Measurements from ENCODE around the gene ATF1.
A peak's percentile ranks its signal among the peaks of the same experiment; 100 is the strongest.

ATF1 gene

DNA sequence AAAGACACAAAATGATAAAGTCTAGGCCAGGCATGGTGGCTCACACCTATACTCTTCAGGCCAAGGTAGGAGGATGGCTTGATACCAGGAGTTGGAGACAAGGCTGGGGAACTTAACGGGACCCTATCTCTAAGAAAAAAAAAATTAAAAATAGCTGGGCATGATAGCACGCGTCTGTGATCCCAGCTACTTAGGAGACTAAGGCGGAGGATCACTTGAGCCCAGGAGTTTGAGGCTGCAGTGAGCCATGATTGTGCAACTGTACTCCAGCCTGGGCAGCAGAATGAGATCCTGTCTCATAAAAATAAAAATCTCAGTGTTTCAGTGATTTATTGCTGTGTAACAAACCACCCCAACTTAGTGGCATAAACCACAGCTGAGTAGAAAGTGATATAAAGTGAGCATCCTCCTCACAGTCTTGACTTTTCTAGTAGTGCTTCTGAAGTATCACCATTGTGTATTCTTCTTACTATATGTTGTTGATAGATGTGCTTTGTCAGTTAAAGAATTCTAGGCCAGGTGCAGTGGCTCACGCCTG lies 10.6 kb upstream of the ATF1 start:
- DNase-seq = no peak

DNA sequence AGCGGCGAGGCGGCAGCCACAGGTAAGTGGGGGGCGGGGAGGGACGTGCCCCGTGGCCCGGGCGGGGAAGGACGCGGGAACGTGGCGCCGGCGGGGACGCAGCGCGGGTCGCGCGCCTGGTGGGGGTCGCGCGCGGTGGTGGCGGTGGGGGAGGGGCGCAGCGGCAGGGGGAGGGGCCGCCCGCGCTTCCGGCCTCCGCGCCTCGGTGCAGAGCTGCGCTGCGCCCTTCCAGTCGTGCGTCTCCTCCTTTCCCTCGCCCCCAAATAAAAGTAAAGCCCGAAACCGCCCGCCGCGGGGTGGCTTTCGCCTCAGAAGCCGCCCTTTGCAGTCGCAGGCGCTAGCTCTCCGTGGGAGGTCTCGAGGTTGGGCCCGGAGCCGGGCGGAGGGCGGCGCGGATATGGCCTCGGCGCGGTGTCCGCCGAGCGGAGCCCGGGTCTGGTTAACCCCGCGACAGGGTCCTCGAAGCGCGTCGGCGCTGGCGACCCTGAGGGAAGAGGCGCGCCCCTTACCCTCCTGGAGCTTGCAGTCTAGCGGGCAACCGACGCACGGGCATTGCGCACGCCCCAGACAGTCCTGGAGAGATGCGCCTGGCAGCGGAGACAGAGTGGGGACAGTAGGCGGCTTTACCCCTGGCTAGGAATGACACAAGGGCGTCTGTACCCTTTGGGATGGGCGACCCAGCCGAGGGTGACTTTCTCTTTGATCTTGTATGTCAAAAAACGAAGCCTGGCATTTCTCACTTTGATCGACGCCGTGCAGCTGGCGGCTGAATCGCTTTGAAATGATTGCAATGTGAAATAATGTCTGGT lies 589 bp downstream of the ATF1 start:
- DNase-seq = peak; percentile 80

DNA sequence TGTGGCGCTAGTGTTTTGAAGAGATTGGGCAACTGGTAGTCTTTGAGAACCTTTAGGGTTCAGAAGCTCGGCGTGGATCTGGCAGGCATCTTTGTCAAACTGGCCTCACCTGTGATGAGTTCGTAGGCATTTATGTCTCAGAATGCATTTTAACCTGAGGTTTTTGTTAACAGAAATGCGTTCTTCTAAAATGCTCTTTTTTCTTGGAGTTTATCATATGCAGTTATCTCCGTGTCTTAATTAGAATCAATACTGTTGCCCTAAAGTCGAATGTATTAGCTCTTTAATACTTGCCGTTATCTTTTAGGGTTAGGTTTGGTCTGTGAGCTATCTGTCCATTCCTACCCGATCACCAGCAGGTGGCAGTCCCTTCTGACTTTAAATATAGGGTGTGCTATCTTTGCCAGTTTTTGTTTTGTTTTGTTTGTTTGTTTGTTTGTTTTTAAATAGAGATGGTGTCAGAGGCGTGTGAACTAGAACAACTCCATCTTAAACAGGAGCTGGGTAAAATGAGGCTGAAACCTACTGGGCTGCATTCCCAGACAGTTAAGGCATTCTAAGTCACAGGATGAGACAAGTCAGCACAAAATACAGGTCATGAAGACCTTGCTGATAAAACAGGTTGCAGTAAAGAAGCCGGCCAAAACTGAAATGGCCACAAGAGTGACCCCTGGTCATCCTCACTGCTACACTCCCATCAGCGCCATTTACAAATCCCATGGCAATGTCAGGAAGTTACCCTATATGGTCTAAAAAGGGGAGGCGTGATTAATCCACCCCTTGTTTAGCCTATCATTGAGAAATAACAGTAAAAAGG lies 1.4 kb downstream of the ATF1 start:
- peak; percentile 56 for DNase-seq

DNA sequence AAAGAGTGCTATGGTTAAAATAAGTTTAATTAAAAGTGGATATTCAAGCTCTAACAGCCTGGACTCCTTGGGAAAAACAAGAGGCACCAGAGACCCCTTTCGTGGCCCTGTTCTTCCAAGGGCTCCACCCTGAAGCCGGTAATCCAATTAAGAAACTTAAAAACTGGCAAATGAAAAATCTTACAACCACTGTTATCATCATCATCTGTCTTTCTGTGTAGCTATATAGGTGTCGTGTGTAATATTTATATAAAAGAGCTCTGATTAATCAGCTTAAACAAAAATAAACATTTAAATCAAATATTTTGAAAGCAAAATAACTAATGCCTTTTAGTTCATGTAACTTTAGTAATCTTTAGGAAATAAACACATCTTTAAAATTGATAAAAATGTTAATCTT lies 4.5 kb downstream of the ATF1 start:
- no peak for DNase-seq

DNA sequence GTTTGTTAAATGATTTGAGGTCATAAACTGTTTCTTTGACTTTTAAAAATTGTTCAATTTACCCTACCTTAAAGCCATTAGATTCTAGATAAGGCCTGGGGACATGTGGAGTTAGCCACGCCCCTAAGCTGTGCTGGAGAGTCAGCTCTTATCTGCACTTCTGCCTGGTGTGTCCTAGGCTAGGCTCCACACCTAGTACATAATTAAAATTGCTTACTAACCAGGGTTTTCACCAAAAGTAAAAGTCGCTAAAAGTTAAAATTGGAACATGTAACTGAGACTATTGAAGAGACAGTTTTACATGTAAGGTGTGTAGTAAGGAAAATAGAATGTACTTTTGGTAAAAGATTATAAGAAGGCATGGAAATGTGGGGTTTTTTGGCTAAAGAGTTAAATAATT lies 4.9 kb downstream of the ATF1 start:
- DNase-seq = peak; percentile 23

DNA sequence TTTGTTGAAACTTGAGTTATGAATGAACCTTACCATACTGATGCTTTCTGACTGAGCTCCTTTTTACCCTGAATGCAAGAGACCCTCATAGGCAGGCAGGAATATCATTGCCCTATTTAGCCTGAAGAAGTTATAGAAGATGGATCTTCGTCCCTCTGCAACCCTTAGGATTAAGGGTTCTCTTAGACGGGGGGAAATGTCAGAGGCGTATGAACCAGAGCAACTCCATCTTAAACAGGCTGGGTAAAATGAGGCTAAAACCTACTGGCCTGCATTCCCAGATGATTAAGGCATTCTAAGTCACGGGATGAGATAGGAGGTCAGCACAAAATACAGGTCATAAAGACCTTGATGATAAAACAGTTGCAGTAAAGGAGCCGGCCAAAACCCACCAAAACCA lies 7.5 kb downstream of the ATF1 start:
- no peak for DNase-seq

DNA sequence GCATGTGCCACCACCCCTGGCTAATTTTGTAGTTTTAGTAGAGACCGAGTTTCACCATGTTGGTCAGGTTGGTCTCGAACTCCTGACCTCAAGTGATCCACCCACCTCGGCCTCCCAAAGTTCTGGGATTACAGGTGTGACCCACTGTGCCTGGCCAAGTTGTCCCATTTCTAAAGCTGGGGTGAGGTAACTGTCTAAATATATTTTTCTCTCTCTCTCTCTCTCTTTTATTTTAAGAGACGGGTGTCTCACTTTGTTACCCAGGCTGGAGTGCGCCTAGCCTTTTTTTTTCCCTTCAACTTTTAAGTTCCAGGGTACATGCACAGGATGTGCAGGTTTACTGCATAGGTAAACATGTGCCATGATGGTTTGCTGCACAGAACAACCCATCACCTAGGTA lies 8.6 kb downstream of the ATF1 start:
- DNase-seq = no peak

DNA sequence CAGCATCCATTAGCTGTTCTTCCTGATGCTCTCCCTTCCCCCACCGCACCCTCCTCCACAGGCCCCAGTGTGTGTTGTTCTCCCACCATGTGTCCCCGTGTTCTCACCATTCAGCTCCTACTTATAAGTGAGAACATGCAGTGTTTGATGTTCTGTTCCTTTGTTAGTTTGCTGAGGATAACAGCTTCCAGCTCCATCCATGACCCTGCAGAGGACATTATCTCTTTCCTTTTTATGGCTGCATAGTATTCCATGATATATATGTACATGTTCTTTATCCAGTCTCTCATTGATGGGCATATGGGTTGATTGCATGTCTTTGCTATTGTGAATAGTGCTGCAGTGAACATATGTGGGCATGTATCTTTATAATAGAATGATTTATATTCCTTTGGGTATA lies 9.0 kb downstream of the ATF1 start:
- no peak for DNase-seq

DNA sequence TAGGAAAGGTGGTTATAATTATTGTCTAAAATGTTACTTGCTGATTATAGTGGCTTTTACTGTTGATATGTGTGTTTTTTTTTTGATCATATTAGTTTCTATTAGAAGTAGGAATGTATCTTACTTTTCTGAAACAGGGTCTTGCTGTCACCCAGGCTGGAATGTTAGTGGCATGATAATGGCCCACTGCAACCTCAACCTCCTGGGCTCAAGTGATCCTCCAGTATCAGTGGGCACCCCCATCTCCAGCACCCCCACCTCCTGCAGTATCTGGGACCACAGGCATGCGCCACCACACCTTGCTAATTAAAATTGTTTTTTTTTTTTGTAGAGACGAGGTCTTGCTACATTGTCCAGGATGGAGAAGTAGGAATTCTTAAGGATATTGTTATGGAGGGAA lies 11.3 kb downstream of the ATF1 start:
- no peak for DNase-seq

DNA sequence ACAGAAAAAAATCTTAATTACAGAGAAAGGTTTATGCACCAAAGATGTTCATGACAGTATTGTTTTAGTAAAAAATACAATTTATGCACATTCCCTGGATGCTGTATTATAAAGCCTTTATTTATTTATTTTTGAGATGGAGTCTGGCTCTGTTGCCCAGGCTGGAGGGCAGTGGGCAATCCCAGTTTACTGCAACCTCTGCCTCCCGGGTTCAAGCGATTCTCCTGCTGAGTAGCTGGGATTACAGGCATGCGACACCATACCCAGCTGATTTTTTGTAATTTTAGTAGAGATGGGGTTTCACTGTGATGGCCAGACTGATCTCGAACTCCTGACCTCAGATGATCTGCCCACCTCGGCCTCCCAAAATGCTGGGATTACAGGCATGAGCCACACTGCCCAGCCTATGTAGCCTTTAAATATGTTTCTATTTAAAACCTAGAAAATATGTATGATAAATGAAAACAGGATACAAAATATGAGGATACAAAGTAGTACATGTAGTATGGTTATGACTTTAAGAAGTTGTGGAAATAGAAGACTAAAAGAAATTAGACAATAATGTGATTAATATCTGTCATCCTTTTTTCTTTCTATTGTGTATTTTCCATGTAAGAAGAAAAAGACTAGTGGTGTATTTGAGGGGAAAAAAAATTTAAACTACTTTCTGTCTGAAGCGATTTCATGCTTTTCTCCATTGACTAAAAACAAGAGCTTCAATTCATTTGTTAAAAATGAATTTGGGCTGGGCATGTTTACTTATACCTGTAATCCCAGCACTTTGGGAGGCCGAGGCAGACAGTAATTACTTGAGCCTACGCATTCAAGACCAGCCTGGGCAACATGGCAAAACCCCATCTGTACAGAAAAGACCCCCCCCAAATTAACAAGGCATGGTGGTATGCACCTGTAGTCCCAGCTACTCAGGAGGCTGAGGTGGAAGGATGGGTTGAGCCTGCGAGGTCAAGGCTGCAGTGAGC lies 13.1 kb downstream of the ATF1 start:
- DNase-seq = no peak

DNA sequence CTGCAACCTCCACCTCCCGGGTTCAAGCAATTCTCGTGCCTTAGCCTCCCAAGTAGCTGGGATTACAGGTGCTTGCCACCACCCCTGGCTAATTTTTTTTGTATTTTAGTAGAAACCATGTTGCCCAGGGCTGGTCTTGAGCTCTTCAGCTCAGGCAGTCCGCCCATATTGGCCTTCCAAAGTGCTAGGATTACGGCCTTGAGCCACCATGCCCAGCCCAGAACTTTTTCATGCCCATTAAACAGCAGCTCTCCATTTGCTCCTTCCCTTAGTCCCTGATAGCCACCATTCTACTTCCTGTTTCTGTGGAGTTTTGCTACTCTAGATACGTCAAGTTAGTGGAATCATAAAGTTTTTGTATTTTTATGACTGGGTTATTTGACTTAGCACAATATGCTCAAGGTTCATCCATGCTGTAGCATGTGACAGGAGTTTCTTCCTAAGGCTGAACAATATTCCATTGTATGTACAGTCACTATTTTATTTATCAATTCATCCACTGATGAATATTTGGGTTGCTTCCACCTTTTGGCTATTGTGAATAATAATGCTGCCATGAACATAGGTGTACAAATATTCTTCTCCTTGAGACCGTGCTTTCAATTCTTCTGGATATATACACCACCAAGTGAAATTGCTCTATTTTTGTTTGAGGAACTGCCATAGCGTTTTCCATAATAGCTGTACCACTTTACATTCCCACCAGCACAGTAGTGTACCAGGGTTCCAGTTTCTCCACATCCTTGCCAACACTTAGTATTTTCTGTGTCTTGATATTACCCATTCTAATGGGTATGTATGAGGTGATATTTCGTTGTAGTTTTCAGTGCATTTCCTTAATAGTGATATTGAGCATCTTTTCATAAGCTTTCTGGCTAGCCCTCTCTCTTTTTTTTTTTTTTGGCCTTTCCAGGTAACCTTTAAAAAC lies 15.0 kb downstream of the ATF1 start:
- DNase-seq = no peak

DNA sequence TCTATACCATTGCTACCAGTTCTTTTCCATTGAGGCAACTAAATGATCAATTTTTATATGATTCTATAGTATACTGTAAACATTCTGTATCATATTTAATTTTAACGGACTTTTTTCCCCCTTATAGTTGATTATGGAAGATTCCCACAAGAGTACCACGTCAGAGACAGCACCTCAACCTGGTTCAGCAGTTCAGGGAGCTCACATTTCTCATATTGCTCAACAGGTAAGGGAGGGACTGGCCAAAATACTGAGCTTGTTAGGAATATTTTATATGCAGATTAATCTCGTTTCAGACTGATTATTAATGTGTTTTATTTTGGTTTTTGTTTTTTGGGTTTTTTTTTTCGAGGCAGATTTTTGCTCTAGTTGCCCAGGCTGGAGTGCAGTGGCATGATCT lies 16.1 kb downstream of the ATF1 start:
- no peak for DNase-seq

DNA sequence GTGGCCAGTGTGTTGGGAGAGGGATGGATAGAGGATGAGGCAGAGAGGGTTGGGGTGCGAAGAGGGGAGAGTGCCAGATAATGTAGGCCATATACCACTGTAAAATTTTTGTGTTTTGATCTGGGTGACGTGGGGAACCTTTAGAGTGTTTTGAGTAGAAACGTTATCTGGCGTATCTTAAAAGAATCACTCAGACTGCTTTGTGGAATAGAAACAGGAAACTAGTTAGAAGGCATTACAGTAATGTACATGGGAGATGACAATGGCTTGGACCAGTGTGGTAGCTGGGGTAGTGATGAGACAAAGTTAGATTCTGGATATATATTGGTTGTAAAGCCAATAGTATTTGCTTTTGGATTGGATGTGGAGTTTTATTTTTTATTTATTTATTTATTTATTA lies 20.6 kb downstream of the ATF1 start:
- no peak for DNase-seq

DNA sequence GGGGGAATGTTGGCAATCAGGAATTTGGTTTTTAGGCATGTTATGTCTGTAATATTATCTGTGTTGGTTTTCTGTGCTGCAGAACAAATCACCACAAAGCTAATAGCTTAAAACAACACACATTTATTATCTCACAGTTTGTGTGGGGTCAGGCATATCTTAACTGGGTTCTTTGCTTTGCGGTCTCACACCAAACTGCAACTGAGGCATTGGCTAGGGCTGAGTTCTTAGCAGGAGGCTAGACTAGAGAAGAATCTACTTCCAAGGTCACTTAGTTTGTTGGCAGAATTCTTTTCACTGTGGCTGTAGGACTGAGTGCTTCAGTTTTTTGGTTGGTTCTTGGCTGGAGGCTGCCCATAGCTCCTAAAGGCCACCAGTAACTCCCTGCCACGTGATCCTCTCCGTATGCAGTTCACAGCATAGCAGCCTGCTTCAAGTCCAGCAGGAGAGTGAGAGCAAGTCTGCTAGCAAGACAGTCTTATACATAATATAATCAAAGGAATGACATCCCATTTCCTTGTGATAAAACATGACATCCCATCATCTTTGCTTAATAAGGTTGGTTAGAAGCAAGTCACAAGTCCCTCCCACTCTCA lies 21.6 kb downstream of the ATF1 start:
- DNase-seq = no peak

DNA sequence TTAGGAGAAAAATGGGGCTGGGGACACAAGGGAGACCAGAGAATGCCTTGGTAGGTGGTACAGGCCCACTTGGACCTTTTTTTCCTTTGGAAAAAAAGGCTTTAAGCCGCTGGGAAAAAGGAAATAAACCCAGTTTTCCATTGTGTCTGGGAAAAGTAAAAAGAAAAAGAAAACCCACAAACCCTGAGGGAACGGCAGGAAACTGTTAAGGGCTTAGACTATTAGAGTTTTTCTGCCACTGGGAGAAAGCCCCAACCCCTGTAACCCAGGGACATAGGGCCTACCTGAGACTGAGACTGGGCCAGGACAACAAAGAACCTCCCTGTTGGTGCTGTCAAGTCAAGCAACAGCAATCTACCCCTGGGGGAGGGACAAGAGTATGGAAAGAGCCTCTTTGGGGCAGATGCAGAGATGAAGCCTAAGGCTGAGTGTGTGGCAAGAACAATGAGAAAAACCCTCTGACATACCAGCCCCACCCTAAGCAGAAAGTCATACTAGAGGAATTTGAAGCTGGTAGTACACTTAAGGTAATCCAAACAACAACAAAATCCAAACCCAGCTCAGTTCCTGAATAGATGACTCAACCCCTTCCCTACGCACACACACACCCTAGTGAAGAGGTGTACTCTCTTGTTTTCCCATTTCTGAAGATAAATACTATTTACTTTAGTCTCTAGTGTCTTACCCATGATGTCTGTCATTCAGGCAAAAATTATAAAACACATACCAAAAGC lies 22.8 kb downstream of the ATF1 start:
- DNase-seq = no peak

DNA sequence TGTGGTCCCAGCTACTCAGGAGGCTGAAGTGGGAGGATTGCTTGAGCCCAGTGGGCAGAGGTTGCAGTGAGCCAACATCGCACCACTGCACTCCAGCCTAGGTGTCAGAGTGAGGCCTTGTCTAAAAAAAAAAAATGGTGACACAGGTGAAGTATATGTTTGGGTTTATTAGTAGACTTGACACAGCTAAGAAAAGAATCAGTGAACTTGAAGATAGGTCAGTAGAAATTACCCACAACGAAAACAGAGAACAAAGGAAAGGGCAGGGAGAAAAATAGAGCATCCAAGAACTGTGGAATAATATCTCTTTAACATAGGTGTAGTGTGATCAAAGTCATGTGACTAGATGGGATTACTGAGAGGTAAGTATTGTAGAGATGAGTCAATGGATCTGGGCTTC lies 23.7 kb downstream of the ATF1 start:
- DNase-seq = no peak

DNA sequence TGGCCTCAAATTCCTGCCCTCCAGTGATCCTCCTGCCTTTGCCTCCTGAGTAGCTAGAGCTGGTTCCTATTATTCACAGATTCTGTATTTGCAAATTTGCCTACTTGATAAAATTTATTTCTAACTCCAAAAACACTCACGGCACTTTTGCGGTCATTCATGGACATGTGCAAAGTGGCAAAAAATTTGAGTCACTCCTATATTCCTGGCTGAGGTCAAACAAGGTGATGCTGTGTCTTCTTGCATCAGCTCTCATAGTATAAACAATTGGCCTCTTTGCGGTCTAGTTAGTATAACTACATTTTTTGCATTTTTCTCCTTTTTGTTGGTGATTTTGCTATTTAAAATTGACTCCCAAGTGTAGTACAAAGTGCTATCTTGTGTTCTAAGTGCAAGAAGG lies 24.7 kb downstream of the ATF1 start:
- DNase-seq = no peak

DNA sequence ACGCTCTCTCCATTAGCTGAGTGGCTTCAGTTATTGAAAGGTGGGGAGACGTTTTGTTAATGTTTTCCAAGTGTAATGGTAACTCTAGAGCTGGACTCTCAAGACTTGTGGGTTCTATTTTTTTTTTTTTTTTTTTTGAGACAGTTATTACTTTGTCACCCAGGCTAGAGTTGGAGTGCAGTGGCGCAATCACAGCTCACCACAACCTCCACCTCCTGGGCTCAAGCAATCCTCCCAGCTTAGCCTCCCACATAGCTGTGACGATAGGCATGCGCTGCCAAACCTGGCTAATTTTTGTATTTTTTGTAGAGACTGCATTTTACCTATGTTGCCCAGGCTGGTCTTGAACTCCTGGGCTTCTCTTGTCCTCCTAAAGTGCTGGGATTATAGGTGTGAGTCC lies 26.2 kb downstream of the ATF1 start:
- DNase-seq = no peak

DNA sequence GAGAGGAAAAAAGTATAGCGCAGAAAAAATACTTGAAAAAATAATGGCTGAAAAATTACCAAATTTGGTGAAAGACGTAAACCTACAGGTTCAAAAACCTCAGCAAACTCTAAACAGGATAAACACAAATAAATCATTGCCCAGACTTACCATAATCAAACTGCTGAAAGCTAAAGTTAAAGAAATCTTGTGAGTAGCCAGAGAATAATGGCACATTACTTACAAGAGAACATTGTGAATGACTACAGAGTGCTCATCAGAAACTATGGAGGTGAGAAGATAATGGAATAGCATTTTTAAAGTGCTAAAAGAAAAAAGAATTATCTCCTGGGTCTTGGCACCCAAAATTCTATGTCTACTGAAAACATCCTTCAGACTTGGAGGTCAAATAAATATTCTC lies 36.0 kb downstream of the ATF1 start:
- no peak for DNase-seq

DNA sequence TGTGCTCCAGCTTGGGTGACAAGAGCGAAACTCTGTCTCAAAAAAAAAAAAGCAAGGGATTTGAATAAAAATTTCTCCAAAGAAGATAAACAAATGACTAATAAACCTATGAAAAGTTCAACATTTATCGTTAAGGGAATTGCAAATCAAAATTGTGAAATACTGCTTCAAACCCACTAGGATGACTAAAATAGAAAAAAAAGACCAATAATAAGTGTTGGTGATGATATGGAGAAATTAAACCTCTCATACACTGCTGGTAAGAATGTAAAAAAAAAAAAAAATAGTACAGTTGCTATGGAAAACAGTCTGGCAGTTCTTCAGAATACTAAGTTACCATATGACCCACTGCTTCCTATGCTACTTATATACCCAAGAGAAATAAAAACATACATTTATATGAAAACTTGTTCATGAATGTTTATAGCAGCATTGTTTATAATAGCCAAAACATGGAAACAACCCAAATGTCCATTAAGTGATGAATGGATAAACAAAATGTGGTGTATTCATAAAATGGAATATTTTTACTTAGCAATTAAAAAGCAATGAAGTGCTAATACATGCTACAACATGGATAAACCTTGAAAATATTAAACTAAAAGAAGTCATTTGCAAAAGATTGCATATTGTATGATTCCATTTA lies 39.5 kb downstream of the ATF1 start:
- DNase-seq = no peak
